GM19372 (cell line): ENCODE measurements around the gene DECR2.

Source experiments
- ATAC-seq: cut with Tn5 transposase; IDR thresholded peaks from one replicate; pipeline ENCODE4 v1.9.1; 2021; ENCODE audit warnings: mild to moderate bottlenecking, low read depth, moderate library complexity; ENCODE audit not compliant: unreplicated experiment

DECR2 gene

GRCh38 chr16:364595-365491 is 36.8 kb upstream of the DECR2 start:
- no peak for ATAC-seq

GRCh38 chr16:366476-366875 is 35.2 kb upstream of the DECR2 start:
- no peak for ATAC-seq

GRCh38 chr16:367333-367903 is 34.3 kb upstream of the DECR2 start:
- ATAC-seq = no peak

GRCh38 chr16:368388-369158 is 33.1 kb upstream of the DECR2 start:
- ATAC-seq = no peak

GRCh38 chr16:369275-369865 is 32.3 kb upstream of the DECR2 start:
- no peak for ATAC-seq

- ATAC-seq = no peak
Measured at GRCh38 chr16:369866-370436, 31.7 kb upstream of the DECR2 start.

- peak; percentile 95 for ATAC-seq
Measured at GRCh38 chr16:370443-370842, 31.2 kb upstream of the DECR2 start, which contains the start of gene MRPL28. MRPL28 (minus strand) TSS chr16:370538; CDS start chr16:370218, 320 bp downstream.

GRCh38 chr16:370979-371514 is 30.6 kb upstream of the DECR2 start:
- ATAC-seq = no peak

GRCh38 chr16:371515-372301 is 30.0 kb upstream of the DECR2 start:
- ATAC-seq = no peak

- ATAC-seq = no peak
Measured at GRCh38 chr16:372302-372983, 29.2 kb upstream of the DECR2 start.

- ATAC-seq = no peak
Measured at GRCh38 chr16:373020-373598, 28.6 kb upstream of the DECR2 start.

- ATAC-seq = no peak
Measured at GRCh38 chr16:373848-374615, 27.7 kb upstream of the DECR2 start.

- ATAC-seq = no peak
Measured at GRCh38 chr16:374616-374926, 27.1 kb upstream of the DECR2 start.

- ATAC-seq = no peak
Measured at GRCh38 chr16:375212-375611, 26.5 kb upstream of the DECR2 start.

- no peak for ATAC-seq
Measured at GRCh38 chr16:375927-376816, 25.5 kb upstream of the DECR2 start.

- ATAC-seq = no peak
Measured at GRCh38 chr16:376817-377418, 24.8 kb upstream of the DECR2 start.
